Measurements from ENCODE around the gene LIX1. TPM values are rescaled to one million over a fixed set of nuclear protein-coding genes. Genes with fewer than 3 reads are reported as not detected.
"Not testable (repeated sequence)": the region's sequence is repeated elsewhere in the genome, so short reads cannot be mapped to it uniquely, and the experiment has no call there.

LIX1 gene
- total RNA-seq, 1 donor from 2014 or later, result not detected

- no peak overlapping the region for H3K4me3 ChIP-seq
Measured at GRCh38 chr5:97148288-97148687, 5.9 kb upstream of the LIX1 start.

GRCh38 chr5:97143704-97144103, 1.3 kb upstream of the LIX1 start:
- H3K9me3 ChIP-seq, result no peaks in the 10 kb centered on the region
- H3K4me3 ChIP-seq, result no peak overlapping the region
- no peaks in the 10 kb centered on the region for H3K27me3 ChIP-seq
- TF ChIP-seq POLR2AphosphoS5 (IDR thresholded peaks at IDR 0.05; ENCODE audit: insufficient read depth in 1 of 2, low read depth in 1 of 2) (no peak), CTCF (IDR thresholded peaks at IDR 0.05) (no peak), POLR2A (IDR thresholded peaks at IDR 0.05) (no peak)
- DNase-seq (ENCODE audit: extremely low spot score in 2 of 2), result no peak
- no peak overlapping the region for H3K27ac ChIP-seq
- no peaks in the 10 kb centered on the region for H3K4me1 ChIP-seq
- H3K36me3 ChIP-seq, result no peaks in the 10 kb centered on the region
- intact Hi-C loops (cut with DNase I), result no loop called here

More at GRCh38 chr5:97148288-97148687, 5.9 kb upstream of the LIX1 start:
- Histone ChIP-seq H3K9me3 (no peaks in the 10 kb centered on the region), H3K4me1 (no peaks in the 10 kb centered on the region), H3K27me3 (no peaks in the 10 kb centered on the region), H3K36me3 (no peaks in the 10 kb centered on the region), H3K27ac (no peak overlapping the region)
- no peak for TF ChIP-seq POLR2A (IDR thresholded peaks at IDR 0.05)
- TF ChIP-seq CTCF (IDR thresholded peaks at IDR 0.05), result no peak
- TF ChIP-seq POLR2AphosphoS5 (IDR thresholded peaks at IDR 0.05; ENCODE audit: insufficient read depth in 1 of 2, low read depth in 1 of 2), result no peak
- DNase-seq (ENCODE audit: extremely low spot score in 2 of 2), result no peak
- intact Hi-C loops (cut with DNase I), result no loop called here

DNA sequence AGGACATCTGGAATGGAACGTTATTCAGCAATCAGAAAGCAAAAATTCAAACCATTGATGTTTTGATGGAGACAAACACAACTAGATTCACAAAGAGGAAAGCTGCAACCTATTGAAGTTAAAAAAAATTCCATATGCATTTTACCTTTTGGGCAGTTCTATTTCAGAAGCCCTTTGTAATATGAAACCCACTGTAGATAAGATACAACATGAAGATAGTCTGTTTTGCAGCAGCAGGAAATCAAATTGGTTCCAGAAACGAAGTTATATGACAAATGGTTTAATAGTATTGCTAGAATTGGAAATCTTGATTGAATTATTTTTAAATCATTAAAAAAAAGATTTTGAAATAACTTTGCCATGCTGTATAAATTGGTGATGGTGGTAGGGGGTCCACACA, 872 bp downstream of the LIX1 start:
- Histone ChIP-seq H3K4me3 (no peak overlapping the region), H3K4me1 (no peaks in the 10 kb centered on the region), H3K27ac (no peak overlapping the region), H3K27me3 (no peaks in the 10 kb centered on the region), H3K36me3 (no peaks in the 10 kb centered on the region), H3K9me3 (no peaks in the 10 kb centered on the region)
- DNase-seq (ENCODE audit: extremely low spot score in 2 of 2), result no peak
- intact Hi-C loops (cut with DNase I), result no loop called here
- TF ChIP-seq CTCF (IDR thresholded peaks at IDR 0.05) (no peak), POLR2A (IDR thresholded peaks at IDR 0.05) (no peak), POLR2AphosphoS5 (IDR thresholded peaks at IDR 0.05; ENCODE audit: insufficient read depth in 1 of 2, low read depth in 1 of 2) (no peak)

- no peak for TF ChIP-seq POLR2A (IDR thresholded peaks at IDR 0.05)
- no peak for TF ChIP-seq POLR2AphosphoS5 (IDR thresholded peaks at IDR 0.05; ENCODE audit: insufficient read depth in 1 of 2, low read depth in 1 of 2)
- no peak for TF ChIP-seq CTCF (IDR thresholded peaks at IDR 0.05)
- Histone ChIP-seq H3K36me3 (no peaks in the 10 kb centered on the region), H3K4me1 (no peaks in the 10 kb centered on the region), H3K27ac (no peak overlapping the region), H3K4me3 (no peak overlapping the region), H3K9me3 (no peaks in the 10 kb centered on the region), H3K27me3 (no peaks in the 10 kb centered on the region)
- DNase-seq (ENCODE audit: extremely low spot score in 2 of 2), result no peak
- intact Hi-C loops (cut with DNase I), result no loop called here
Measured at GRCh38 chr5:97141031-97141430, 1.4 kb downstream of the LIX1 start.

DNA sequence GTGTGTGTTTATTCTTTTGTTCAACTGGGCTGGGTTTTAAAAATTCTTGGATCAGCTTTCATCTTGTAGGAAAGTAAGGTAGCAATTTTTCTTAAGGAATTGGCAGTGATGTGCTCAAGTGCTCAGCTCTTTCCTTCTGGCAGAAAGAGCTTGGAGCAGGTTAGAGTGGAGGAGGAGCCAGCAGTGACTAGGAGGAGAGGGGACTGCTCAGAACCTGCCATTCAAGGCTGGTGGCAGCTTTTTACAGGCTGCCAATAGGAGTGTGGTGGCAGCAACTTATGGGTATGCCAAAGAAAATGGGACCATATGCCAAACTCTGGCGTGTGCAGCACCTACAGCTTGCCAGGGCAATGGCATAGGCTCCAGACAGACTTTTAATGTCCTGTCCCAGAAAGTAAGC, 2.2 kb downstream of the LIX1 start:
- H3K27ac ChIP-seq; H3K4me1 ChIP-seq; H3K9me3 ChIP-seq; H3K36me3 ChIP-seq; DNase-seq (ENCODE audit: extremely low spot score in 2 of 2); H3K4me3 ChIP-seq; intact Hi-C loops (cut with DNase I); H3K27me3 ChIP-seq: not testable (repeated sequence)

- H3K9me3 ChIP-seq, result no peaks in the 10 kb centered on the region
- no peak for DNase-seq (ENCODE audit: extremely low spot score in 2 of 2)
- H3K4me3 ChIP-seq, result no peak overlapping the region
- H3K4me1 ChIP-seq, result no peaks in the 10 kb centered on the region
- H3K27me3 ChIP-seq, result no peaks in the 10 kb centered on the region
- intact Hi-C loops (cut with DNase I), result no loop called here
- no peak overlapping the region for H3K27ac ChIP-seq
- H3K36me3 ChIP-seq, result no peaks in the 10 kb centered on the region
- no peak for TF ChIP-seq POLR2A (IDR thresholded peaks at IDR 0.05)
- TF ChIP-seq POLR2AphosphoS5 (IDR thresholded peaks at IDR 0.05; ENCODE audit: insufficient read depth in 1 of 2, low read depth in 1 of 2), result no peak
- no peak for TF ChIP-seq CTCF (IDR thresholded peaks at IDR 0.05)
Measured at GRCh38 chr5:97136475-97136874, 5.9 kb downstream of the LIX1 start.

Data from vagina (tissue), 2 donors.